Activated CD4-positive, alpha-beta T cell treated with anti-CD3 and anti-CD28 coated beads, Interleukin-10, Interleukin-2, amounts not matched to agents 100 ng/mL and 50 ng/mL, durations not matched to agents 16 hours and 8 hours (primary cell): ENCODE measurements around the gene NFKB1.
A peak's percentile ranks its signal among the peaks of the same experiment; 100 is the strongest.

Experiments
- DNase-seq: peaks from one replicate; pipeline ENCODE4 v3.0.0-alpha.2; 2020

NFKB1 gene

GRCh38 chr4:102534845-102535244, 33.7 kb downstream of the NFKB1 start:
- DNase-seq: no peak

- DNase-seq: peak; percentile 85
Measured at GRCh38 chr4:102535398-102536082, 34.4 kb downstream of the NFKB1 start.

- no peak for DNase-seq
Measured at GRCh38 chr4:102536768-102537167, 35.6 kb downstream of the NFKB1 start.

GRCh38 chr4:102537269-102537668, 36.1 kb downstream of the NFKB1 start:
- no peak for DNase-seq

- no peak for DNase-seq
Measured at GRCh38 chr4:102541697-102542096, 40.5 kb downstream of the NFKB1 start.

- DNase-seq: no peak
Measured at GRCh38 chr4:102543030-102543928, 42.1 kb downstream of the NFKB1 start.

GRCh38 chr4:102546635-102547034, 45.5 kb downstream of the NFKB1 start:
- DNase-seq: no peak

- no peak for DNase-seq
Measured at GRCh38 chr4:102547973-102548372, 46.8 kb downstream of the NFKB1 start.

- no peak for DNase-seq
Measured at GRCh38 chr4:102551958-102552565, 50.9 kb downstream of the NFKB1 start.

GRCh38 chr4:102552781-102553180, 51.6 kb downstream of the NFKB1 start:
- DNase-seq: no peak

GRCh38 chr4:102553982-102554381, 52.8 kb downstream of the NFKB1 start:
- DNase-seq: no peak

- DNase-seq: no peak
Measured at GRCh38 chr4:102554482-102554881, 53.3 kb downstream of the NFKB1 start.

- no peak for DNase-seq
Measured at GRCh38 chr4:102554992-102555391, 53.8 kb downstream of the NFKB1 start.

- no peak for DNase-seq
Measured at GRCh38 chr4:102557636-102558035, 56.5 kb downstream of the NFKB1 start.

GRCh38 chr4:102560115-102560514, 59.0 kb downstream of the NFKB1 start:
- peak; percentile 57 for DNase-seq

- DNase-seq: no peak
Measured at GRCh38 chr4:102560571-102561341, 59.6 kb downstream of the NFKB1 start.

GRCh38 chr4:102563000-102563399, 61.8 kb downstream of the NFKB1 start:
- peak; percentile 48 for DNase-seq

- no peak for DNase-seq
Measured at GRCh38 chr4:102564399-102565059, 63.4 kb downstream of the NFKB1 start.

- DNase-seq: no peak
Measured at GRCh38 chr4:102565696-102566095, 64.5 kb downstream of the NFKB1 start.

GRCh38 chr4:102566426-102566825, 65.3 kb downstream of the NFKB1 start:
- no peak for DNase-seq

GRCh38 chr4:102567427-102567826, 66.3 kb downstream of the NFKB1 start:
- DNase-seq: no peak

- DNase-seq: no peak
Measured at GRCh38 chr4:102569200-102569599, 68.0 kb downstream of the NFKB1 start.
